GM21360 (cell line): ENCODE measurements around the gene PRX.
"Not testable (repeated sequence)": the region's sequence is repeated elsewhere in the genome, so short reads cannot be mapped to it uniquely, and the experiment has no call there.

Experiments
- ATAC-seq: cut with Tn5 transposase; IDR thresholded peaks from one replicate; pipeline ENCODE4 v1.9.1; 2021; ENCODE audit warnings: mild to moderate bottlenecking, moderate library complexity; ENCODE audit not compliant: unreplicated experiment

The PRX gene

GRCh38 chr19:40413291-40413845, at the start of gene PRX:
TSS of gene PRX (minus strand) at chr19:40413378. CDS start at chr19:40407932, 5,446 bp downstream.
- no peak for ATAC-seq

- no peak for ATAC-seq
These were observed 48.6 kb upstream of the PRX start for GRCh38 chr19:40461669-40462221.

- no peak for ATAC-seq
These were observed 47.0 kb upstream of the PRX start for GRCh38 chr19:40460185-40460584.

GRCh38 chr19:40458597-40458974, 45.4 kb upstream of the PRX start:
- ATAC-seq = no peak

GRCh38 chr19:40457953-40458596, 44.9 kb upstream of the PRX start:
- ATAC-seq = no peak

GRCh38 chr19:40457048-40457447, 43.9 kb upstream of the PRX start:
- ATAC-seq = no peak

GRCh38 chr19:40453943-40454342, 40.8 kb upstream of the PRX start:
- ATAC-seq = not testable (repeated sequence)

GRCh38 chr19:40453151-40453735, 40.1 kb upstream of the PRX start:
- no peak for ATAC-seq

- no peak for ATAC-seq
These were observed 38.8 kb upstream of the PRX start for GRCh38 chr19:40452016-40452415.

GRCh38 chr19:40450664-40451063, 37.5 kb upstream of the PRX start:
- ATAC-seq = no peak

- no peak for ATAC-seq
These were observed 36.3 kb upstream of the PRX start for GRCh38 chr19:40449506-40449905.

- ATAC-seq = no peak
These were observed 33.1 kb upstream of the PRX start for GRCh38 chr19:40446263-40446784.

- no peak for ATAC-seq
These were observed 32.6 kb upstream of the PRX start for GRCh38 chr19:40445780-40446262.

GRCh38 chr19:40444825-40445312, 31.7 kb upstream of the PRX start:
- no peak for ATAC-seq

GRCh38 chr19:40444000-40444824, 31.0 kb upstream of the PRX start, which contains the start of gene SERTAD3:
TSS of gene SERTAD3 (minus strand) at chr19:40444335. CDS start at chr19:40442080, 2,255 bp downstream.
- ATAC-seq = peak; percentile 63

- peak; percentile 59 for ATAC-seq
These were observed 30.2 kb upstream of the PRX start for GRCh38 chr19:40443131-40443999.

GRCh38 chr19:40442328-40443130, 29.4 kb upstream of the PRX start:
- ATAC-seq = no peak

- ATAC-seq = no peak
These were observed 28.6 kb upstream of the PRX start for GRCh38 chr19:40441719-40442253.

GRCh38 chr19:40438284-40438683, 25.1 kb upstream of the PRX start:
- no peak for ATAC-seq
